ENCODE data around the gene CRK.

DNA sequence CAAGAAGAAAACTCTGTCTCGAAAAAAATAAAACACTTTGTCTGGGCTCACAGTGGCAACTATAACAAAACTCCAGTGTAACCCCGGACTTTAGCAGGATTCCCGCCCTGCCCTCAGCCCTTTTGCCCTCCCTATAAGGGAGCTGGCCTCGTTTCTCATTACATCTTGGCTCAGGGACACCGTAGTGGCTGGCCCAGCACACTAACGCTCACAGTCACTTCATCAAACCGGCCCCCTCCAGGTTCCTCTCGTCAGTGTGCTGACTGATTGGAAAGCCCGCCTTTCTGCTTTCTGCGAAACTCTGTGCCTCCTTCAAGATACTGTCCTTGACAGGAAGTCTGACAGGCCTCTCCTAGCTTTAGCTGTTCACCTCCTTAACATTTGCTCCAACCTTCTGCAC, 47.7 kb upstream of the CRK start:
- TF ChIP-seq, protein P1, sequence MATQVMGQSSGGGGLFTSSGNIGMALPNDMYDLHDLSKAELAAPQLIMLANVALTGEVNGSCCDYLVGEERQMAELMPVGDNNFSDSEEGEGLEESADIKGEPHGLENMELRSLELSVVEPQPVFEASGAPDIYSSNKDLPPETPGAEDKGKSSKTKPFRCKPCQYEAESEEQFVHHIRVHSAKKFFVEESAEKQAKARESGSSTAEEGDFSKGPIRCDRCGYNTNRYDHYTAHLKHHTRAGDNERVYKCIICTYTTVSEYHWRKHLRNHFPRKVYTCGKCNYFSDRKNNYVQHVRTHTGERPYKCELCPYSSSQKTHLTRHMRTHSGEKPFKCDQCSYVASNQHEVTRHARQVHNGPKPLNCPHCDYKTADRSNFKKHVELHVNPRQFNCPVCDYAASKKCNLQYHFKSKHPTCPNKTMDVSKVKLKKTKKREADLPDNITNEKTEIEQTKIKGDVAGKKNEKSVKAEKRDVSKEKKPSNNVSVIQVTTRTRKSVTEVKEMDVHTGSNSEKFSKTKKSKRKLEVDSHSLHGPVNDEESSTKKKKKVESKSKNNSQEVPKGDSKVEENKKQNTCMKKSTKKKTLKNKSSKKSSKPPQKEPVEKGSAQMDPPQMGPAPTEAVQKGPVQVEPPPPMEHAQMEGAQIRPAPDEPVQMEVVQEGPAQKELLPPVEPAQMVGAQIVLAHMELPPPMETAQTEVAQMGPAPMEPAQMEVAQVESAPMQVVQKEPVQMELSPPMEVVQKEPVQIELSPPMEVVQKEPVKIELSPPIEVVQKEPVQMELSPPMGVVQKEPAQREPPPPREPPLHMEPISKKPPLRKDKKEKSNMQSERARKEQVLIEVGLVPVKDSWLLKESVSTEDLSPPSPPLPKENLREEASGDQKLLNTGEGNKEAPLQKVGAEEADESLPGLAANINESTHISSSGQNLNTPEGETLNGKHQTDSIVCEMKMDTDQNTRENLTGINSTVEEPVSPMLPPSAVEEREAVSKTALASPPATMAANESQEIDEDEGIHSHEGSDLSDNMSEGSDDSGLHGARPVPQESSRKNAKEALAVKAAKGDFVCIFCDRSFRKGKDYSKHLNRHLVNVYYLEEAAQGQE (IDR thresholded peaks at IDR 0.05; ENCODE audit: insufficient read depth in 1 of 2, low read depth in 2 of 2, low read length in 2 of 2): no peak
- no peak for TF ChIP-seq POLR2AphosphoS5 (IDR thresholded peaks at IDR 0.05; ENCODE audit: low read depth, low read length)
- no peak for TF ChIP-seq SIN3A (IDR thresholded peaks at IDR 0.05; ENCODE audit: borderline replicate concordance, insufficient read depth, low read length)
